Left lobe of liver (tissue), 2 donors: Measurements from ENCODE around the gene CORO1A. TPM values are rescaled to one million over a fixed set of nuclear protein-coding genes. Genes with fewer than 3 reads are reported as not detected.
"Not testable (repeated sequence)": the region's sequence is repeated elsewhere in the genome, so short reads cannot be mapped to it uniquely, and the experiment has no call there.

ENCODE experiments used
- ATAC-seq: fragments of 200-7000 bp; cut with Tn5 transposase; one replicate; pipeline ENCODE4 v1.9.1; 2020; ENCODE audit warnings: mild to moderate bottlenecking, moderate library complexity
- DNase-seq: peaks from one replicate; pipeline ENCODE4 v3.0.0-alpha.2; 2020; ENCODE audit warnings: low spot score
- total RNA-seq: library from RNA; stranded (reverse); gene quantifications from one replicate; pipeline ENCODE4 v1.2.1, GENCODE V29; 2021
- donor health status: DM: no; HTN: no; CAD: no; lungs with moderate emphysema.
- donor health status: DM: no; HTN: yes; CAD: no.

Gene CORO1A
- total RNA-seq, 1 donor from 2014 or later = 8.5 TPM

- not testable (repeated sequence) for ATAC-seq, DNase-seq
Measured at GRCh38 chr16:30169416-30169815, 14.0 kb upstream of the CORO1A start.

- not testable (repeated sequence) for DNase-seq, ATAC-seq
Measured at GRCh38 chr16:30170145-30170544, 13.3 kb upstream of the CORO1A start.

GRCh38 chr16:30173054-30173453 lies 10.3 kb upstream of the CORO1A start:
- no peak for DNase-seq
- ATAC-seq = no peak

GRCh38 chr16:30176876-30177275 lies 6.5 kb upstream of the CORO1A start:
- DNase-seq, ATAC-seq: not testable (repeated sequence)

GRCh38 chr16:30179195-30179594 lies 4.2 kb upstream of the CORO1A start:
- no peak for DNase-seq
- no peak for ATAC-seq

GRCh38 chr16:30179931-30180330 lies 3.5 kb upstream of the CORO1A start:
- no peak for DNase-seq
- no peak for ATAC-seq

- DNase-seq = no peak
- no peak for ATAC-seq
Measured at GRCh38 chr16:30180741-30181140, 2.7 kb upstream of the CORO1A start.

- DNase-seq (peak; percentile 51), ATAC-seq (no peak)
Measured at GRCh38 chr16:30184096-30184890, 891 bp downstream of the CORO1A start.

- peak; percentile 48 for DNase-seq
- ATAC-seq = no peak
Measured at GRCh38 chr16:30184891-30185682, 1.7 kb downstream of the CORO1A start.

GRCh38 chr16:30185683-30186421 lies 2.5 kb downstream of the CORO1A start:
- DNase-seq = peak; percentile 56
- no peak for ATAC-seq

- no peak for DNase-seq
- no peak for ATAC-seq
Measured at GRCh38 chr16:30186444-30186781, 3.0 kb downstream of the CORO1A start.

GRCh38 chr16:30186782-30187555 lies 3.6 kb downstream of the CORO1A start:
- DNase-seq = peak; percentile 59
- peak; percentile 50 for ATAC-seq

GRCh38 chr16:30187556-30187865 lies 4.1 kb downstream of the CORO1A start:
- DNase-seq (no peak), ATAC-seq (no peak)

- no peak for DNase-seq
- ATAC-seq = no peak
Measured at GRCh38 chr16:30187971-30188561, 4.7 kb downstream of the CORO1A start.

GRCh38 chr16:30191158-30191557 lies 7.8 kb downstream of the CORO1A start:
- DNase-seq = not testable (repeated sequence)

GRCh38 chr16:30193098-30193497 lies 9.7 kb downstream of the CORO1A start:
- peak; percentile 43 for ATAC-seq
- DNase-seq = not testable (repeated sequence)

More at GRCh38 chr16:30191158-30191557, 7.8 kb downstream of the CORO1A start:
- not testable (repeated sequence) for ATAC-seq

GRCh38 chr16:30193615-30194014 lies 10.2 kb downstream of the CORO1A start, which contains the start of the genes BOLA2B and SLX1A:
Gene BOLA2B, minus strand, starts transcription at chr16:30193666. Its CDS starts 71 bp downstream, at chr16:30193595.
Gene SLX1A, plus strand, starts transcription at chr16:30193875. Its CDS starts 210 bp downstream, at chr16:30194085.
- peak; percentile 86 for ATAC-seq
- DNase-seq = not testable (repeated sequence)

GRCh38 chr16:30194172-30194925 lies 10.9 kb downstream of the CORO1A start:
- DNase-seq (peak; percentile 54), ATAC-seq (peak; percentile 76)

GRCh38 chr16:30197001-30197400 lies 13.6 kb downstream of the CORO1A start:
- not testable (repeated sequence) for ATAC-seq, DNase-seq
